Measurements from ENCODE around the gene JAG2.

- no peak for TF ChIP-seq ESRRG (CRISPR knock-in tag; IDR thresholded peaks at IDR 0.05)
- TF ChIP-seq POU6F1 (CRISPR knock-in tag; IDR thresholded peaks at IDR 0.05; ENCODE audit: borderline replicate concordance, low read depth) = no peak
- no peak for TF ChIP-seq CREB5 (CRISPR knock-in tag; IDR thresholded peaks at IDR 0.05; ENCODE audit: low read depth)
- TF ChIP-seq TSHZ2 (CRISPR knock-in tag; IDR thresholded peaks at IDR 0.05) = no peak
- no peak for TF ChIP-seq SNAI2 (CRISPR knock-in tag; IDR thresholded peaks at IDR 0.05)
Measured at GRCh38 chr14:105159344-105159743, 9.2 kb downstream of the JAG2 start.
